ENCODE data around the gene HLCS. TPM values are rescaled to one million over a fixed set of nuclear protein-coding genes. Genes with fewer than 3 reads are reported as not detected.

Gene HLCS
- total and polyA plus RNA-seq, 8 donors: 15.9 to 25.3 (median 16.7) TPM

- no peaks in the 10 kb centered on the region for H3K4me1 ChIP-seq
- H3K4me3 ChIP-seq: no peak overlapping the region
- H3K27me3 ChIP-seq: no peaks in the 10 kb centered on the region
- ATAC-seq (no peak), DNase-seq (no peak)
- no peak for TF ChIP-seq CTCF (IDR thresholded peaks at IDR 0.05)
- intact Hi-C loops (cut with DNase I): no loop called here
- no peak overlapping the region for H3K27ac ChIP-seq
- peaks cover 0 to 18% of the 10 kb centered on the region in 2 donors for H3K9me3 ChIP-seq
- H3K36me3 ChIP-seq: no peaks in the 10 kb centered on the region
Measured at GRCh38 chr21:36791695-36792470, 174.6 kb downstream of the HLCS start.

GRCh38 chr21:36791180-36791579, 175.3 kb downstream of the HLCS start:
- no peak for ATAC-seq

GRCh38 chr21:36790616-36791015, 175.9 kb downstream of the HLCS start:
- no peak for TF ChIP-seq CTCF (IDR thresholded peaks at IDR 0.05)
- ATAC-seq: no peak

More at GRCh38 chr21:36791180-36791579, 175.3 kb downstream of the HLCS start:
- Histone ChIP-seq H3K27me3 (no peaks in the 10 kb centered on the region), H3K4me1 (no peaks in the 10 kb centered on the region), H3K4me3 (no peak overlapping the region), H3K36me3 (no peaks in the 10 kb centered on the region), H3K27ac (no peak overlapping the region), H3K9me3 (peaks cover 0 to 11% of the 10 kb centered on the region in 2 donors)
- no peak for DNase-seq
- TF ChIP-seq CTCF (IDR thresholded peaks at IDR 0.05): no peak
- intact Hi-C loops (cut with DNase I): no loop called here

GRCh38 chr21:36788120-36788638, 178.3 kb downstream of the HLCS start:
- Histone ChIP-seq H3K9me3 (no peaks in the 10 kb centered on the region), H3K4me3 (no peak overlapping the region), H3K36me3 (no peaks in the 10 kb centered on the region), H3K27ac (no peak overlapping the region), H3K27me3 (no peaks in the 10 kb centered on the region), H3K4me1 (no peaks in the 10 kb centered on the region)
- no peak for DNase-seq
- no peak for TF ChIP-seq CTCF (IDR thresholded peaks at IDR 0.05)
- intact Hi-C loops (cut with DNase I): no loop called here
- ATAC-seq: no peak

More at GRCh38 chr21:36790616-36791015, 175.9 kb downstream of the HLCS start:
- Histone ChIP-seq H3K36me3 (no peaks in the 10 kb centered on the region), H3K4me1 (no peaks in the 10 kb centered on the region), H3K9me3 (peaks cover 0 to 5% of the 10 kb centered on the region in 2 donors), H3K27ac (no peak overlapping the region), H3K4me3 (no peak overlapping the region), H3K27me3 (no peaks in the 10 kb centered on the region)
- intact Hi-C loops (cut with DNase I): no loop called here
- no peak for DNase-seq

GRCh38 chr21:36786186-36786585, 180.3 kb downstream of the HLCS start:
- intact Hi-C loops (cut with DNase I): no loop called here
- no peak for TF ChIP-seq CTCF (IDR thresholded peaks at IDR 0.05)
- no peak for ATAC-seq

More at GRCh38 chr21:36786186-36786585, 180.3 kb downstream of the HLCS start:
- Histone ChIP-seq H3K4me1 (no peaks in the 10 kb centered on the region), H3K4me3 (no peak overlapping the region), H3K27me3 (no peaks in the 10 kb centered on the region), H3K27ac (no peak overlapping the region), H3K9me3 (no peaks in the 10 kb centered on the region), H3K36me3 (no peaks in the 10 kb centered on the region)
- DNase-seq: no peak
